ENCODE measurements around the gene MYO9B. TPM values are rescaled to one million over a fixed set of nuclear protein-coding genes. Genes with fewer than 3 reads are reported as not detected.

MYO9B gene
- total RNA-seq, 1 experiment from 2014 or later, result 103 TPM

DNA sequence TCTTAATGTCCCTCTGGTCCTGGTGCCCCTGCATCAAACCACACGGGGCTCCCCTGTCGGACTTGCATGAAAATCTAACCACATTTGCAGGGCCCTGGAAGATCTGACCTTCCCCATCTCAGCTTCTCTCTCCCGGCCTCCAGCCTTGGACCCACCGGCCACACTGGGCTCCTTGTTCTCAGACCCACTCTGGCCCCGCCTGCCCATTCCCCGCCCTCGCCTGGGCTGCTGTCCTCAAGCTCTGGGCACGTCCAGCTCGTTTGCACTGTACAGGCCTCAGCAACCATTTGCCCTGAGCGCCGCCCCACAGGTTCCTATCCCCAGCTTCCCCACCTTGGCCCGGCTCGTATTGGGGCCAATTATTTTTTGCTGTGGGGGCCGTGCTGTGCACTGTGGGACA, 10.5 kb downstream of the MYO9B start:
- intact Hi-C loops (cut with micrococcal nuclease; ENCODE audit: unreplicated experiment), result no loop called here
- H3K4me3 ChIP-seq, result no peak overlapping the region
- no peaks in the 10 kb centered on the region for H3K9me2 ChIP-seq (ENCODE audit: insufficient read depth)
- H3K79me2 ChIP-seq (ENCODE audit: low read depth), result peaks cover 91% of the 10 kb centered on the region
- ChIA-PET CTCF (interaction anchor here (0.6 kb wide), 1 partner anchor 15 kb away, joined by 6 read pairs; no protein-coding TSS in a partner anchor), POLR2A (ENCODE audit: unreplicated experiment) (no interaction called here)
- H3K27ac ChIP-seq, result no peak overlapping the region
- H3K36me3 ChIP-seq (ENCODE audit: low read depth), result no peaks in the 10 kb centered on the region
- H3K4me2 ChIP-seq, result no peak overlapping the region
- no peak for TF ChIP-seq EZH2 (IDR thresholded peaks at IDR 0.05; ENCODE audit: low read depth)
- TF ChIP-seq CTCF (conservative IDR thresholded peaks at IDR 0.05), result no peak
- H4K20me1 ChIP-seq (ENCODE audit: insufficient read depth), result peaks cover 15% of the 10 kb centered on the region; the same call in 1 of the 2 replicates
- no peak overlapping the region for H2AFZ ChIP-seq
- H3K4me1 ChIP-seq (replicated peaks; ENCODE audit: insufficient read depth), result no peaks in the 10 kb centered on the region
- no peak for DNase-seq
- peaks cover 11% of the 10 kb centered on the region; the same call in 1 of the 2 replicates for H3F3A ChIP-seq (ENCODE audit: insufficient read depth, low read depth)
- no peaks in the 10 kb centered on the region for H3K9me3 ChIP-seq (ENCODE audit: insufficient read depth, low read depth)
- no TSS peak for BruUV-seq (replicated peaks)
- H3K27me3 ChIP-seq (ENCODE audit: insufficient read depth, low read depth), result no peaks in the 10 kb centered on the region

- no peak for TF ChIP-seq EZH2 (IDR thresholded peaks at IDR 0.05; ENCODE audit: low read depth)
- no peak for TF ChIP-seq CTCF (conservative IDR thresholded peaks at IDR 0.05)
- no peaks in the 10 kb centered on the region for H3K4me1 ChIP-seq (replicated peaks; ENCODE audit: insufficient read depth)
- H3F3A ChIP-seq (ENCODE audit: insufficient read depth, low read depth), result peaks cover 11% of the 10 kb centered on the region; the same call in 1 of the 2 replicates
- peaks cover 91% of the 10 kb centered on the region for H3K79me2 ChIP-seq (ENCODE audit: low read depth)
- DNase-seq, result no peak
- no peaks in the 10 kb centered on the region for H3K36me3 ChIP-seq (ENCODE audit: low read depth)
- no peak overlapping the region for H3K4me2 ChIP-seq
- peaks cover 9% of the 10 kb centered on the region; the same call in 1 of the 2 replicates for H4K20me1 ChIP-seq (ENCODE audit: insufficient read depth)
- H3K9me2 ChIP-seq (ENCODE audit: insufficient read depth), result no peaks in the 10 kb centered on the region
- BruUV-seq (replicated peaks), result no TSS peak
- no peak overlapping the region for H2AFZ ChIP-seq
- intact Hi-C loops (cut with micrococcal nuclease; ENCODE audit: unreplicated experiment), result no loop called here
- ChIA-PET POLR2A (ENCODE audit: unreplicated experiment) (no interaction called here), CTCF (no interaction called here)
- H3K9me3 ChIP-seq (ENCODE audit: insufficient read depth, low read depth), result no peaks in the 10 kb centered on the region
- H3K27ac ChIP-seq, result no peak overlapping the region
- H3K27me3 ChIP-seq (ENCODE audit: insufficient read depth, low read depth), result no peaks in the 10 kb centered on the region
- H3K4me3 ChIP-seq, result no peak overlapping the region
These were observed 11.3 kb downstream of the MYO9B start for GRCh38 chr19:17086834-17087233.

DNA sequence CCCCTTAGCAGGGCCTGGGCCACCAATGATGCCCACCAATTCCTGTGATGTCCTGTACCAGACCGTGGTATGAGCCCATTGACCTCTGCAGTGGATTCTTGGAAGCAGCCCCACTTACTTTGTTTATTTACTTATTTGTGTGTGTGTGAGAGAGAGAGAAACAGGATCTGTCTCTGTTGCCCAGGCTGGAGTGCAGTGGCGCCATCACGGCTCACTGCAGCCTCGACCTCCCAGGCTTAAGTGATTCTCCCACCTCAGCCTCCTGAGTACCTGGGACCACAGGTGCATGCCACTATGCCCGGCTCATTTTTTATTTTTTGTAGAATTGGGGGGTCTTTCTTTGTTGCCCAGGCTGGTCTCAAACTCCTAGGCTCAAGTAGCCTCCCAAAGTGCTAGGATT, 13.0 kb downstream of the MYO9B start:
- Histone ChIP-seq H3K4me3 (no peak overlapping the region), H3F3A (ENCODE audit: insufficient read depth, low read depth) (peaks cover 11% of the 10 kb centered on the region; the same call in 1 of the 2 replicates), H3K27ac (no peak overlapping the region), H3K4me1 (replicated peaks; ENCODE audit: insufficient read depth) (no peaks in the 10 kb centered on the region), H3K27me3 (ENCODE audit: insufficient read depth, low read depth) (no peaks in the 10 kb centered on the region), H3K79me2 (ENCODE audit: low read depth) (peaks cover 91% of the 10 kb centered on the region), H3K9me2 (ENCODE audit: insufficient read depth) (no peaks in the 10 kb centered on the region), H2AFZ (no peak overlapping the region), H4K20me1 (ENCODE audit: insufficient read depth) (peaks cover 7% of the 10 kb centered on the region; the same call in 1 of the 2 replicates), H3K36me3 (ENCODE audit: low read depth) (no peaks in the 10 kb centered on the region), H3K9me3 (ENCODE audit: insufficient read depth, low read depth) (no peaks in the 10 kb centered on the region), H3K4me2 (no peak overlapping the region)
- intact Hi-C loops (cut with micrococcal nuclease; ENCODE audit: unreplicated experiment), result no loop called here
- TF ChIP-seq CTCF (conservative IDR thresholded peaks at IDR 0.05) (no peak), EZH2 (IDR thresholded peaks at IDR 0.05; ENCODE audit: low read depth) (no peak)
- no TSS peak for BruUV-seq (replicated peaks)
- CTCF ChIA-PET, result no interaction called here
- POLR2A ChIA-PET (ENCODE audit: unreplicated experiment), result interaction anchor here (0.6 kb wide), 1 partner anchor 12 kb away, joined by 3 read pairs; no protein-coding TSS in a partner anchor
- DNase-seq, result no peak

All from PC-9 (cell line).